ENCODE measurements around the gene GAB1.

Gene GAB1

DNA sequence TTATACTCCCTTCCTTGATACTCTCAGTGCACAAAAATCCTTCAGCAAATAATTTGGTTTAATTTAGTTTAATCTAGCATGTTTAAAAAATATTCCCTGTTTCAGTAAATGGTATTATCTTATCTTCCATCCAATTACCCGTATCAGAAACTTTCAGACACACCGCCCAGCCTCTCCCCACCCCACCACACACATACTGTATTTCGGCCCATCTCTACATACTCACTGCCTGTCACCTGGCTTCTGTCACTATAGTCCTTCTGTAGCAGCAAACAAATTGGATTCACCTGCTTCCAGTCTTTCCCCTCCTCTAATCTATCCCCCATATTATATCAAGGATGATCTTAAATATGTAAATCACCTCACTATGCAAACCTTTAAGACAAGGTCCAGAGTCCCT lies 24.8 kb upstream of the GAB1 start:
- TF ChIP-seq, protein P1, sequence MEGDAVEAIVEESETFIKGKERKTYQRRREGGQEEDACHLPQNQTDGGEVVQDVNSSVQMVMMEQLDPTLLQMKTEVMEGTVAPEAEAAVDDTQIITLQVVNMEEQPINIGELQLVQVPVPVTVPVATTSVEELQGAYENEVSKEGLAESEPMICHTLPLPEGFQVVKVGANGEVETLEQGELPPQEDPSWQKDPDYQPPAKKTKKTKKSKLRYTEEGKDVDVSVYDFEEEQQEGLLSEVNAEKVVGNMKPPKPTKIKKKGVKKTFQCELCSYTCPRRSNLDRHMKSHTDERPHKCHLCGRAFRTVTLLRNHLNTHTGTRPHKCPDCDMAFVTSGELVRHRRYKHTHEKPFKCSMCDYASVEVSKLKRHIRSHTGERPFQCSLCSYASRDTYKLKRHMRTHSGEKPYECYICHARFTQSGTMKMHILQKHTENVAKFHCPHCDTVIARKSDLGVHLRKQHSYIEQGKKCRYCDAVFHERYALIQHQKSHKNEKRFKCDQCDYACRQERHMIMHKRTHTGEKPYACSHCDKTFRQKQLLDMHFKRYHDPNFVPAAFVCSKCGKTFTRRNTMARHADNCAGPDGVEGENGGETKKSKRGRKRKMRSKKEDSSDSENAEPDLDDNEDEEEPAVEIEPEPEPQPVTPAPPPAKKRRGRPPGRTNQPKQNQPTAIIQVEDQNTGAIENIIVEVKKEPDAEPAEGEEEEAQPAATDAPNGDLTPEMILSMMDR (IDR thresholded peaks at IDR 0.05) = no peak
- no peak for TF ChIP-seq ZFX (IDR thresholded peaks at IDR 0.05; ENCODE audit: borderline replicate concordance)
- no peak overlapping the region for H3K27ac ChIP-seq

GRCh38 chr4:143313521-143313920 lies 23.2 kb upstream of the GAB1 start:
- H3K27ac ChIP-seq = no peak overlapping the region
- TF ChIP-seq, protein P1 (IDR thresholded peaks at IDR 0.05) = no peak
- TF ChIP-seq ZFX (IDR thresholded peaks at IDR 0.05; ENCODE audit: borderline replicate concordance) = no peak

GRCh38 chr4:143313996-143314395 lies 22.7 kb upstream of the GAB1 start:
- H3K27ac ChIP-seq = no peak overlapping the region
- no peak for TF ChIP-seq ZFX (IDR thresholded peaks at IDR 0.05; ENCODE audit: borderline replicate concordance)
- TF ChIP-seq, protein P1 (IDR thresholded peaks at IDR 0.05) = no peak

GRCh38 chr4:143320113-143320512 lies 16.6 kb upstream of the GAB1 start:
- no peak overlapping the region for H3K27ac ChIP-seq
- TF ChIP-seq ZFX (IDR thresholded peaks at IDR 0.05; ENCODE audit: borderline replicate concordance) = no peak
- TF ChIP-seq, protein P1 (IDR thresholded peaks at IDR 0.05) = no peak

GRCh38 chr4:143326735-143327134 lies 9.9 kb upstream of the GAB1 start:
- TF ChIP-seq, protein P1 (IDR thresholded peaks at IDR 0.05) = no peak
- no peak for TF ChIP-seq ZFX (IDR thresholded peaks at IDR 0.05; ENCODE audit: borderline replicate concordance)
- no peak overlapping the region for H3K27ac ChIP-seq

DNA sequence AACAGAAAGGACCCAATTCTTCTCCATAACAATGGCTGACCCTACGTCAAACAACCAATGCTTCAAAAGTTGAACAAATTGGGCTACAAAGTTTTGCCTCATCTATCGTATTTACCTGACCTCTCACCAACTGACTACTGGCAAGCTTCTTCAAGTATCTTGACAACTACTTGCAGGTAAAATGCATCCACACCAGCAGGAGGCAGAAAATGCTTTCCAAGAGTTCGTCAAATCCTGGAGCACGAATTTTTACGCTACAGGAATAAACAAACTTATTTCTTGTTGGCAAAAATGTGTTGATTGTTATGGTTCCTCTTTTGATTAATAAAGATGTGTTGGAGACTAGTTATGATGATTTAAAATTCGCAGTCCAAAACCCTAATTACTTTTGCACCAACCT lies 6.7 kb upstream of the GAB1 start:
- TF ChIP-seq, protein P1 (IDR thresholded peaks at IDR 0.05) = no peak
- no peak for TF ChIP-seq ZFX (IDR thresholded peaks at IDR 0.05; ENCODE audit: borderline replicate concordance)
- no peak overlapping the region for H3K27ac ChIP-seq

DNA sequence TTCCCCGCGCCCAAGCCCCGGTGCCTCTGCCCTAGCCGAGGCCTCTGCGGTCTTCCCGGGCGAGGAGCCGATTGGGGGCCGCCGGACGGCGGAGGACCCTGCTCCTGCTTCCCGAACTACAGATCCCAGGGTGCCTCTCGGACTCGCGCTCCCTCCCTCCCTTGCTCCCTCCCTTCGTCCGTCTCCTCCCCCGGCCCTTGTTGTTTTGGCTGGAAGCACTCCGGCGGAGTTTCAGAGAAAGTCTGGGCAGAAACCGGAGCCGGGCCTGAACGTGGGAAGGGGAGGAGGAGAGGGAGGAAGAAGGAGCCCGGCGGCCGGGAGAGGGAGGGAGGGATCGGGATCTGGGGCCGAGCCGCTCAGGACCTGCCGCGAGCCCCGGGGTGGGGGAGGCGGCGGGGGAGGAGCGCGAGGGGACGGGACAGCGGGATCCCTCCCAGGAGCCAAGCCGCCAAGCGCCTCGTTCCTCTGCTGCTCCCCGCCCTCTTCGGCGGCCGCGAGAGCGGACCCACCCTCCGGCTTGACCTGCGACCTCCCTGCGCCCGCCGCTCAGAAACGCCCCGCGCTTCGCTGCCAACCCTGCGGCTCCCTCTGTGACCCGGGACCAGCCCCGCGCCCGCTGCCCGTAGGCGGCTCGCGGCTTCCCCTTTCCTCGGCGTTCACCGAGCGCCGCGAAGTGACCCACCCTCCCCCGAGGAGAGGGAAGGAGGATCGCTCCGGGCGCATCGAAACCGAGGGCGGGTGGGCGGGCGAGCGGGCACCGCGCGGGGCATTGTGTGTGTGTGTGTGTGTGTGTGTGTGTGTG lies 496 bp upstream of the GAB1 start:
- H3K27ac ChIP-seq = peak overlapping the region; percentile 86
- no peak for TF ChIP-seq ZFX (IDR thresholded peaks at IDR 0.05; ENCODE audit: borderline replicate concordance)
- TF ChIP-seq, protein P1 (IDR thresholded peaks at IDR 0.05) = no peak

Data from 22Rv1 (cell line).